IMR-90 (cell line): Measurements from ENCODE around the gene IL16.

Source experiments
- BHLHE40 ChIP-seq: fragments of 150-350 bp; IDR thresholded peaks from 2 replicates; pipeline ENCODE4 v1.6.1; 2016; ENCODE audit warnings: mild to moderate bottlenecking, low read depth, low read length
- CTCF ChIP-seq: conservative IDR thresholded peaks from 2 replicates; pipeline ENCODE4 v1.5.1; 2012; ENCODE audit warnings: mild to moderate bottlenecking, low read depth, low read length, improper control_type of control experiment
- MAZ ChIP-seq: IDR thresholded peaks from 2 replicates; pipeline ENCODE4 v1.6.1; 2012; ENCODE audit warnings: low read depth, mild to moderate bottlenecking, low read length, improper control_type of control experiment, moderate library complexity, borderline replicate concordance
- POLR2A ChIP-seq: IDR thresholded peaks from 2 replicates; pipeline ENCODE4 v1.6.1; 2012; ENCODE audit warnings: mild to moderate bottlenecking, low read depth, low read length
- RAD21 ChIP-seq: IDR thresholded peaks from 2 replicates; pipeline ENCODE4 v1.6.1; 2012; ENCODE audit warnings: low read length, improper control_type of control experiment
- USF2 ChIP-seq: fragments of 150-350 bp; IDR thresholded peaks from 2 replicates; pipeline ENCODE4 v1.6.1; 2017; ENCODE audit warnings: mild to moderate bottlenecking, antibody characterized with exemption, low read length, low read depth

DNA sequence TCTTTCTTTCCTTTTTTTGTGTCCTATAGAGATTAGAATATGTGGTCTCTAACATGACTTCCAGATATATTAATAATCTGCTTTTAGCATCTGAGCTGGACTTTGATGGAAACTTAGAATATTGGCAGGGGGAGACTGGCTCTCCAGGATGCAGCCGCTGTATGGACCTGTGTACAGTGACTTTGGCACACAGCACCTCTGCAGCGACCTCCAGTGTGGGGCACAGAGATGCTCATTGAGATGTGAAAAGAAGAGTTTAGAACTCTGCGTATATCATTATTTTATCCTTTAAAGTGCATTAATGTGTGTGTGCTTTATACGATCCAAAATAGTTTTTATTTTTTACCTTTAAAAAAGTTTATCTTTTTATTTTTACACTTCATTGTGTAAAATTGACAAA lies 44.3 kb upstream of the IL16 start:
- TF ChIP-seq CTCF (no peak), MAZ (no peak), RAD21 (no peak), BHLHE40 (no peak), POLR2A (no peak), USF2 (no peak)
